GM18526 (cell line): Measurements from ENCODE around the gene PRDM12.
A peak's percentile ranks its signal among the peaks of the same experiment; 100 is the strongest.

Experiments
- POLR2A ChIP-seq: IDR thresholded peaks from 3 replicates; pipeline ENCODE4 v1.6.1; 2011; ENCODE audit not compliant: insufficient read length; ENCODE audit errors: extremely low read depth

PRDM12 gene

DNA sequence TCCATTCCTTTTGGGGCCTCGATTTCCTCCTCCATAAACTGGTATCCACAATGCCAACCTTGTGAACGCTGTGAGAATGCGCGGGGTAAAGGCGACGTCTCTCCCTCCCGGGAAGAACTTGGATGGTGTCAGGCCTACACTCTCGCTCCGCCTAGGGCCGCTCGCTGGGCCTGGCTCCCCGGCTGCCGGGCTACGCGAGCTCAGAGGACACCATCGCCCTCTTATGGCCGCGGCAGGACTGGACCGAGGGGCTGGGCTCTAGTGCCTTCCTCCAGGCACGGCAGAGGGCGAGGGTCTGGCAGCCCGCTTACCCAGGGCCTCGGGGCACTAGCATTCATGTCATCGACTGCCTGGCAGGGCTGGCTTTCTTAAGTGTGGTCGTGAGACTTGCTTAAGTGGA lies 27.9 kb downstream of the PRDM12 start:
- TF ChIP-seq POLR2A = no peak

DNA sequence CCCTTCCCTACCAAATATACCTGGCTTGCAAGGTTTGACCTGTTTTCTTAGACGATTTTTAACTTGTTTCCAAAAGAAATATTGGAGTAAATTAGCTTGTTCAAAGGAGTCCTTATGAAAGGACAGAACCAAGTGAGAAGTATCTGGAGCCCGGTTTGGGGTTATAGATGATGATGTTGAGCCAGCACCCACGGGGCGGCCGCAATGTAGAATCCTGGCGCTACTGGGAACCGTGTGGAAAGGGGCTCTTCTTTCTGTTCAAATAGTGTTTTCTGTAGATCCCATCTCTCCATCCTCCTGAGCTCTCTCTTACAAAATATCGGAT lies 28.7 kb downstream of the PRDM12 start:
- TF ChIP-seq POLR2A = no peak

DNA sequence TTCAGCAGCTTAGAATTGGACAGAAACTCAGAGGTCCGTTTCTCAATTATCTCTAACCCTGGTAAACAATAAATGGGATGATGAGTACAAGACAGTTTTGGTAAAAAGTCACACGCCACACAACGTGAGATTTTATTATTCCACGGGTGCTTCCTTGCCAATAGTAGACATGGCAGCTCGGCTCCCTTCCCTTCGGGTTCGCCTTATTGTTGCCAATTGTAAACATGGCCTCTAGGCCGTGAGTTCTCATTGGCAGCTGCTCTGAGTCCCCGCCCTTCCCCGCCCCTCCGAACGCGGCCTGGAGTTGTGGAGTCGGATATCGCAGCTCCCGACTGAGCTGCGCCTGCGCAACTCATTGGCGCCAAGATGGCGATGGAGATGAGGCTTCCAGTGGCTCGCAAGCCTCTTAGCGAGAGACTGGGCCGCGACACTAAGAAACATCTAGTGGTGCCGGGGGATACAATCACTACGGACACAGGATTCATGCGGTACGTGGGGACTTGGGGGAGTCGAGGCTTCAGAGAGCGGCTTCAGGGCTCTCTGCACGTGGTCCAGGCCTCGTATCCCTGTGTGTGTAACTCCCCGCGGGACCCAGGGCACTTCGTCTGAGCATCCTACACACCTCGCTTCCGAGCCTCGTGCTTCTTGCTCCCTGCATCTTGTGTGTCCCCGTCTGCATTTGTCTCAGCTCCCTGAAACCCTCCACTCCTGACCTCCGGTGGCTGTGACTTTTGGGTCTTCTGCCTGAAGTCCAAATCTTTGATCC lies 29.2 kb downstream of the PRDM12 start, which contains the start of gene EXOSC2:
Gene EXOSC2, plus strand, starts transcription at position 355 of the 766 bp plus-strand sequence. Its CDS starts 12 bp downstream, at position 367.
- peak; percentile 95 for TF ChIP-seq POLR2A

DNA sequence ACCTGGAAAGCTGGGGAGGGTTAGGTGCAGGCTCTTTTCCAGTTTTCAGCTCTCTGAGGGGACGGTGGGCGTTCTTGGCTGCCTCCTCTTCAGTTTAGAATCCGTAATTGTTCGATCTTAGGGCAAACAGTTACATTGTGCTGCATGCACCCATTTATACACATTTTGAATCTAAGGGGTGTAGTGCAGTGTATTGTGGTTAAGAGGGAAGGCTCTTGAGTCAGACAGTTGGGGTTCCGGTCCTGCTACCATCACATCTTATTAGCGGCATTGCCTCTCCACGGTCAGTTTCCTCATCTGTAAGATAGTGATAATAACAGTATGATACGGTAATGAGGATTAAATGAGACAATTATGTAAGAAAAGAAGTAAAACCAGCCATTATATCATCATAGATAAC lies 29.8 kb downstream of the PRDM12 start:
- TF ChIP-seq POLR2A = no peak

DNA sequence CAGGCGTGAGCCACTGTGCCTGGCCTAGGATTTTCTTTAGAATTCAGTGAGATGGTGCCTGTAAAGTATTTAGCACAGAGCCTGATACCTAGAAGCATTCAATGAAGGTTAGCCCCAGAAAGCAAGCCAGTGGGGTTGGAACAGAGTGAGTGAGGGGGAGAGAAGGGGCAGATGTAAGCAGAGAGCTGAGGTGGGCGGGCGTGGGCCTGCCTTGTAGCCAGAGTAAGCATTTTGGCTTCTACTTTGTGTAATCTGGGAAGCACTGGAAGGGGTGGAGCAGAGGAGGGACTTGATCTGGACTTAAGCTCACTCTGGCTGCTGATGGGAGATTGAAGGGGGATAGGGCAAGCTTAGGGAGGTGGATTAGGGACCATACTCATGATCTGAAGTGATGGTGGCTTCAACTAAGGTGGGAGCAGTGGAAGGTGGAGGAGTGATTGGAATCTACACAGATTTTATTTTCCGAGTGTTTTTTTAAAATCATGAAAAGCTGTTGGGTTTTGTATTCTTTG lies 31.8 kb downstream of the PRDM12 start:
- no peak for TF ChIP-seq POLR2A

DNA sequence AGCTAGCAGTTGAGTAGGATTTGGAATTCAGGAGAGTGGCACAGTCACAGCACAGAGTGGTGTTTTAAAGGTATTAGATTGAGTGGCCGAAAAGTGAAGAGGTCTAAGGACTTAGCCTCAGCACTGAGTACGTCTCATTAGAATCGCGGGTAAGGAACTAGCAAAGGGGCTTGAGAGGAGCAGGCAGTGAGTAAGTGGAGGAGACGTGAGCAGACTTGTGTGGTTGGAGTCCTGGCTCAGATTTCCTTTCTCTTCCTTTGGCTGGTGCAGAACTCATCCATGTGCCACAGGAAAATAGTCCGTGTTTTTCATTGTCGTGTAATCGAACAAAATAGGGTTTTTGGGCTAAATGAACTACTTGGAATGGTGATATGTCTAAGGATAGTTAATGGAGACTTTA lies 32.6 kb downstream of the PRDM12 start:
- no peak for TF ChIP-seq POLR2A

DNA sequence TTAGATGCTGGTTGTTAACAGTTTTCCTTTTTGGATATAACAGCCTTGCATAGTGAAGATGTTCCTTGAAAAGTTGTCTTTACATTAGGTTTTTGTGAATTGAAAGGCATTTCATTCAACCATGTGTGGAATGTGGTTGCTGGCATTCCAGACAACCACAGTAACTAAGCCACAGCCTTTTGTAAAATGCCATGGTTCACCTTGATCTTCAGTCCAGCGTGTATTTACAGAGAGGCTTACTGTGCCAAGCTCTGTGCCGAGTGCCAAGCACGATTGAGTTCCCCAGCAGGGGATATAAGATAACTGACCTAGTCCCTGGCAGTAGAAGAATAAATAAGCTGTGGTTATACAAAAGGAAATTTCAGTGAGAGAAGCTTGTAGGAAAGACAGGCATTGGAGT lies 34.1 kb downstream of the PRDM12 start:
- no peak for TF ChIP-seq POLR2A

DNA sequence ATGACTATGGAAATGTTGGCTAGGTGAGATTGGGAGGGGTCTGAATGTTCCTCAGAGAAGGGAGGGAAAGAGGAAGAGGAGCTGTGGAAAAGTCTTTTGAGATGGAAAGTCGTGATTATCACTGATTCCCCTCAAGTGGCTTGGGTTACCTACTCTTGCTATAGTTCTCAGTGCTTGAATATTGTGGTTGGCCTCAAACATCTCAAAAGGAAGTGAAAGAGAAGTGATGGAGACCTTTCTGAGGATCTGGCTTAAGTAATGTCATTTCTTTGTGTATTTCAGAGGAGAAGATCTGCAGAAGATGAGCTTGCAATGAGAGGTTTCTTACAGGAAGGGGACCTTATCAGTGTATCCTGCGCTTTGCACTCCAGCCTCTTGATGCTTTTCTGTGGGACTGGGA lies 34.7 kb downstream of the PRDM12 start:
- no peak for TF ChIP-seq POLR2A

DNA sequence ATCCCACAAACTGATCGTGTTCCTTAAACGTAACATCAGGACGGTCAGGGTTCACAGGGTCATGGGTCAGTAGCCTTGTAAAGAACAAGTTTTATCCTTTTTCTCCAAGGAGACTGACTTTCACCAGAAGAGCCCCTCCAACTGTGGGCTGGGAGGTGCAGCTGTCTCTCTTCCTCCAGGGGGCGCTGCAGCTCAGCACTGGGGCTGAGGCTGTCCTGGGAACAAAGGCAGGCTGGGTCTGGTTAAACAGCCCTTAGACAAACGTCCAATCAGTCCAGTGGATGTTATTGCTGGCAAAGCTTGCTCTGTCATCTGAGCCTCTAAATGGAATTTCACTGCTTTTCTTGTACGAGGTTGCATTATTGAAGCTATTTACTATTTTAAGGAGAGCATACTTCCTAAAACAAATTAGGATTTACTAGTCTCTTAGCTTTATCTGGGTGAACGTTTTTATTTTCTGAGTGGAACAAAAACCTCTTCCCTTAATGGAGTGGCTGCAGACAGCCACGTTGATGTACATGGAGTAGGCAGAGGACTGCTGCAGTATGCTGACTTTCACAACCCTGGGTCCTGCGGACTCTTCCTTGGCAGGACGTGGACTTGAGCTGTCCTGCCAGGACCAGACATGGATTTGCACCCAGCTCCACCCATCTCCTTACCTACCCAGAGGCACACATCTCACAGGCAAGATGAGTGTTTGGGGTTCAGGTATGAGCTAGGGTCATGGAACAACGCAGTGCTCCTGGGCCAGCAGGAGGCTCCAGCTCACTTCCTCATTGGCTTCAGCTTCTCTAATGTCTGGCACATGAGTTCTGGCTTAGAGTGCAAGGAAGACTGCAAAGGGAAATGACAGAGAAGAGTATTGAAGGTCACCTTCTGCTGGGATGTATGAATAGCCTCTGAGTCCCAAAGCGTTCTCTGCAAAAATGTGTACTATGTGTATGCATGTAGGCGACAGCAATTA lies 36.9 kb downstream of the PRDM12 start:
- TF ChIP-seq POLR2A = no peak

DNA sequence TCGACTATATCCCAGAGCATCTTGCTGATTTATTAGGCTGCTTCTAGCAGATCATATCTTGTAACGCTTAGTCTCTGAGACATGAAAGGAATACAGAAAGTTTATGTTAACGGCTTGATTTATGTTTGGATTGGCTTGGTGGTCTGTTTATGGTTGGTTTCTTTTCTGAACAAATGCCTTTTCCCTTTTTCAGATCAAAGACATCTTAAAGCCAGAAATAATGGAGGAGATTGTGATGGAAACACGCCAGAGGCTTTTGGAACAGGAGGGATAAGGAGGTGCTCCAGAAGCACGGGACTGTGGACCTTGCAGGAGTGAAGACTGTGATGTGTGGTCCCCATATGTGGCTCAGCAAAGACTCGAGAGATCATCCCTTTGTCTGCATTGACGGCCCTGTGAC lies 39.1 kb downstream of the PRDM12 start:
- no peak for TF ChIP-seq POLR2A

DNA sequence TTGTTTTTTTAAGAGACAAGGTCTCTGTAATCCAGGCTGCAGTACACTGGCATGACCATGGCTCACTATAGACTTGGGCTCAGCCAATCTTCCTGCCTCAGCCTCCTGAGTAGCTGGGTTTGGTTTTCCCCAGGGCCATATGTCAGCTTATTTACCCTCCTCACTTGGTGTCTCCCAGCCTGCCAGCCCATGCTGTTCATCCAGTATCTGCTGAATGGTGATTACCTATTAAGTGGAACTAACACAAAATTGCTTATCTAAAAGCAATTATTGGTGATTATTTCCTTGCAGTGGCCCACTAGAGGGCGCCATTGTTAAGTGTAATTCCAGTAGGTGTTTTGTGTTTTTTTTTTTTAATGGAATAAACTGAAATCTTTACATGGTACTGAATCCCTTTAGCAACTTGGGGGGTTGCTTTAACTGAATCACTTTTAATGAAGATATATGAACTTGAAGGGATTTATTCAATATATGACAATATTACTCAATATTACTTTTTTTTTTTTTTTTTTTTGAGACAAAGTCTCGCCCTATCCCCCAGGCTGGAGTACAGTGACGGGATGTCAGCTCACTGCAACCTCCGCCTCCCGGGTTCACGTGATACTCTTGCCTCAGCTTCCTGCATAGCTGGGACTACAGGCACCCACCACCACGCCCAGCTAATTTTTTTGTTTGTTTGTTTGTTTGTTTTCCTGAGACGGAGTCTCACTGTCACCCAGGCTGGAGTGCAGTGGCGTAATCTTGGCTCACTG lies 43.0 kb downstream of the PRDM12 start:
- no peak for TF ChIP-seq POLR2A

DNA sequence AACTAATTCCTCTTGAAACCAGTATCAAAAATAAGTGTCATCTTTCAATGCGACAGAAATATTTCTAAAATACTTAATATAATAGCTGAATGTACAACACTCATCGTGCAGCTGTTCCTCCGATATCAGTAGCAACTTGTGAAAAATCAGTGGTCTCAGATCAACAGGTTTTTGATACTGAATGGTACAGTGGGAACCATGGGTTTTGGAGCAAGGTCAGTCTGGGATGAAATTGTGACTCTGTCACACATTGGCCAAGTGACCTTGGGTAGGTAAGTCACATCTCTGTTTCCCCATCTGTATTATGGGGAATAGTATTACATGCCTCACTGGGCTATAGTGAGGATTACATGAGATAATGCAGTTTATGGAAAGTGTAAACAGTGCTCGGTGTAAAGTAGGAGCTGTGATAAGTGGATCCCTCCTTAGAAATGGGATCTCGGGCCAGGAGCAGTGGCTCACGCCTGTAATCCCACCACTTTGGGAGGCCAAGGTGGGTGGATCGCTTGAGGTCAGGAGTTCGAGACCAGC lies 46.5 kb downstream of the PRDM12 start:
- no peak for TF ChIP-seq POLR2A

DNA sequence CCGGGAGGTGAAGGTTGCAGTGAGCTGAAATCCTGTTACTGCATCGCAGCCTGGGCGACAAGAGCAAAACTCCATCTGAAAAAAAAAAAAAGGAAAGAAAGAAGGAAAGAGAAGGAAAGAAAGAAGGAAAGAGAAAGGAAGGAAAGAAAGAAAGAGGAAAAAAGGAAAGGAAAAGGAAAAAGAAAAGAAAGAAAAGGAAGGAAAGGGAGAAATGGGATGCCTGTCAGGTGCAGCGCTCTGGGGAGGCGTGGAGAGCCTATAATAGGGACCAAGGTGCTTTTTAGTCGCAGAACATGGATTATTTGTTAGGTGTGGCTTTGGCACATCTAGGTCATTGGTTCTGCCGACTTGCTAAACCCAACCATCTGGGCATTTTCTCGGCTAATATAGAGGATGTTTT lies 47.1 kb downstream of the PRDM12 start:
- TF ChIP-seq POLR2A = no peak

DNA sequence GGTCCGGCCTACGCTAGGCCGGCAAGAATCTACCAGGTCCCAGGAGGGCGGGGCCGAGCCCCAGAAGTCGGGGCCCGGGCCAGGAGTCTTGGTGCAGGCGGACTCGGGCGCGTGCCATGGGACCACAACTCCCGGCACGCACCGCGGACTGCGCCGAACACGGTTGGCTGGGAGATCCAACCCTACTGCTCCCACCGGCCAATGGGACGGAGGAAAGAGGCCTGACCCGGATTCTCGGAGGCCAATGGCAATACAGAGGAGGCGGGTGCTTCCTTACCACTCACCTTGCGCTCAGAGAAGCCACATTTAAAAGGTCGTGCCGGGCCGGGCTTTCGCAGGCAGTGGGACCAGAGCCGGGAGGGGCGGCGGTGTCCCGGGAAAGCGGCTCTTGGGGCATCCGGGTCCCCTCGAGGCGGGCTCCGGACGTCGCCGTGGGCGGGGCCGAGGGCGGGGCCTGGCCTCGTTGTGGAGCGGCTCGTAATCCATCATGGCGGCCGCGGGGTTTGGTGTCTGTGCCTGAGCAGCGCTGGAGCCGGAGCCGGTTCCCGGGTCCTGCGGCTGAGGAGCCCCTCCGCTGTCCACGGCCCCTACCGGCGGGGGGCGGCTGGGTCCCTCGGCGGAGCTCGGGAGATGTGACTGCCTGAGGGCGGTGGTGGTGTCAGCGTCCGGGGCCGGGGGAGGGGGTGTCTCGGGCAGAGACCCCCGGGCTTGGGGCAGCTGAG lies 48.3 kb downstream of the PRDM12 start:
- peak; percentile 75 for TF ChIP-seq POLR2A
